HFFc6 (cell line): ENCODE data around the gene ST8SIA5. TPM values are rescaled to one million over a fixed set of nuclear protein-coding genes. Genes with fewer than 3 reads are reported as not detected.

Experiments used
- DNase-seq: peaks from one replicate; pipeline ENCODE4 v3.0.0-alpha.2; 2018
- H3K27ac Mint-ChIP-seq: 2 replicates; pipeline ENCODE4 v1.8.0; 2020; ENCODE audit warnings: mild to moderate bottlenecking, mixed read lengths
- H3K27me3 Mint-ChIP-seq: 2 replicates; pipeline ENCODE4 v1.8.0; 2021; ENCODE audit warnings: mild to moderate bottlenecking, moderate library complexity, mixed read lengths; ENCODE audit not compliant: insufficient read depth
- H3K36me3 Mint-ChIP-seq: 2 replicates; pipeline ENCODE4 v1.8.0; 2021; ENCODE audit warnings: low read depth, mixed read lengths
- H3K4me1 Mint-ChIP-seq: 2 replicates; pipeline ENCODE4 v1.8.0; 2020; ENCODE audit warnings: low read depth, mixed read lengths
- H3K4me3 Mint-ChIP-seq: 2 replicates; pipeline ENCODE4 v1.8.0; 2020; ENCODE audit warnings: mild to moderate bottlenecking, moderate library complexity, mixed read lengths
- H3K9me3 Mint-ChIP-seq: 2 replicates; pipeline ENCODE4 v1.8.0; 2020; ENCODE audit warnings: mild to moderate bottlenecking, mixed read lengths
- total RNA-seq, 6 experiments: library from RNA; stranded (reverse); fragmentation: NEBNext Ultra II Directional; extraction: Animal tissue kit (Norgen Biotek cat#: 25700); gene quantifications; 2 replicates in 1 of 6; 3 replicates in 5 of 6; pipeline ENCODE4 v1.2.3, GENCODE V29; 2021
- TF ChIP-seq, protein P1 (sequence below): fragments of 200-600 bp; sonication (generic); IDR thresholded peaks from 2 replicates; pipeline ENCODE4 v1.5.0; 2021; ENCODE audit warnings: antibody characterized with exemption, mild to moderate bottlenecking

Gene ST8SIA5
- total RNA-seq, 6 experiments from 2014 or later = 0.23 TPM; not detected in 5

DNA sequence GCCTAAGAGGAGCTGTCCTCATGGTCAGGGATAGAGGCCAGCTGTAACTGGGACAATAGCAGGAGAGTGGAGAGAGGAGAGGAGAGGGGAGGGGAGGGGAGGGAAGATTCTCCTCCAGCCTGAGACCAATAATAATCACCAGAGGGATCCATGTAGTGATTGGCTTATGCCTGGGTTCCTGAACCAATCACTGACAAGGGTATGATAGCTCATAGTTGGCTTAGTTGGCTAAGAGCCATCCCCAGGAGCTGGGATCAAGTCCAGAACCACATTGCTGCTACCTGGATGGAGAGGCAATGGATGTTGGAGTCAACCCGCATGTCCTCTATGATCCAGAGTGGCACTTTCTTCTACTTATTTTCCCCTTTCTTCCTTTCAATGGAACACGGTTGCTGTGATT is 7.7 kb upstream of the ST8SIA5 start:
- Mint-ChIP-seq H3K4me1 (no peaks in the 10 kb centered on the region), H3K4me3 (no peak overlapping the region), H3K27ac (no peak overlapping the region), H3K27me3 (peaks cover 28% of the 10 kb centered on the region), H3K36me3 (no peaks in the 10 kb centered on the region), H3K9me3 (no peaks in the 10 kb centered on the region)
- no peak for DNase-seq
- TF ChIP-seq, protein P1, sequence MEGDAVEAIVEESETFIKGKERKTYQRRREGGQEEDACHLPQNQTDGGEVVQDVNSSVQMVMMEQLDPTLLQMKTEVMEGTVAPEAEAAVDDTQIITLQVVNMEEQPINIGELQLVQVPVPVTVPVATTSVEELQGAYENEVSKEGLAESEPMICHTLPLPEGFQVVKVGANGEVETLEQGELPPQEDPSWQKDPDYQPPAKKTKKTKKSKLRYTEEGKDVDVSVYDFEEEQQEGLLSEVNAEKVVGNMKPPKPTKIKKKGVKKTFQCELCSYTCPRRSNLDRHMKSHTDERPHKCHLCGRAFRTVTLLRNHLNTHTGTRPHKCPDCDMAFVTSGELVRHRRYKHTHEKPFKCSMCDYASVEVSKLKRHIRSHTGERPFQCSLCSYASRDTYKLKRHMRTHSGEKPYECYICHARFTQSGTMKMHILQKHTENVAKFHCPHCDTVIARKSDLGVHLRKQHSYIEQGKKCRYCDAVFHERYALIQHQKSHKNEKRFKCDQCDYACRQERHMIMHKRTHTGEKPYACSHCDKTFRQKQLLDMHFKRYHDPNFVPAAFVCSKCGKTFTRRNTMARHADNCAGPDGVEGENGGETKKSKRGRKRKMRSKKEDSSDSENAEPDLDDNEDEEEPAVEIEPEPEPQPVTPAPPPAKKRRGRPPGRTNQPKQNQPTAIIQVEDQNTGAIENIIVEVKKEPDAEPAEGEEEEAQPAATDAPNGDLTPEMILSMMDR = no peak

DNA sequence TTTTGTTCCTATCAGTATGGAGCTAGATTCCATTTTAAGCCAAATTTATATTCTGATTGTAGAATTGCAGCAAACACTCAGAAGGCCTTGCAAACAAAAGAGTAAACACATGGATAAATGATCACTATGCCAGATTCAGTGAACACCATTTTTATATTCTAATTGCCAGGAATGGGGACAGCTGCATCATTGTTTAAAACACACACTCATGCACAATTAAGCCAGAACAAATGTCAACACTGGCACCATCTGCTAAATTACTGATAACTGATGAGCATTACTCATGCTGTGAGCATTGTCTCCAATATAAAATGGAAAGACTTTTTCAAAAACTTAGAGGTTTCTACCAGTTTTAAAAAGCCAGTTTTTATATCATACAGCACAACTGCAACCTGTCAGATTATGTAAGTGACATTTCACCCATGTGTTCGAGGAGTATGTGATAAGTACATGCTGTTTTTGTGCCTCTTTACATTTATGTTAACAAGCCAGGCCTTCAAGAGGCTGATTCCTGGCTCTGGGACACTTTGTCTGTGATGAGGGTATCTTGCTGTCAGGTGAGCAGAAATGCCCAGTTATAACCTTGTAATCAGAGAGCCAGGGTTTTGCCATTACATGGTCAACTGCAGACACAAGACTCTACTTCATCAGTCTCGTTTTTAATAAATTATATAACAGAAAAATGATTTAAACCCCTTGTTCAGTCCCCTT is 4.4 kb upstream of the ST8SIA5 start:
- H3K27ac Mint-ChIP-seq = no peak overlapping the region
- no peaks in the 10 kb centered on the region for H3K36me3 Mint-ChIP-seq
- H3K4me3 Mint-ChIP-seq = no peak overlapping the region
- peaks cover 27% of the 10 kb centered on the region for H3K27me3 Mint-ChIP-seq
- no peaks in the 10 kb centered on the region for H3K9me3 Mint-ChIP-seq
- H3K4me1 Mint-ChIP-seq = no peaks in the 10 kb centered on the region; the same call in 1 of the 2 replicates
- TF ChIP-seq, protein P1 = no peak
- DNase-seq = no peak

DNA sequence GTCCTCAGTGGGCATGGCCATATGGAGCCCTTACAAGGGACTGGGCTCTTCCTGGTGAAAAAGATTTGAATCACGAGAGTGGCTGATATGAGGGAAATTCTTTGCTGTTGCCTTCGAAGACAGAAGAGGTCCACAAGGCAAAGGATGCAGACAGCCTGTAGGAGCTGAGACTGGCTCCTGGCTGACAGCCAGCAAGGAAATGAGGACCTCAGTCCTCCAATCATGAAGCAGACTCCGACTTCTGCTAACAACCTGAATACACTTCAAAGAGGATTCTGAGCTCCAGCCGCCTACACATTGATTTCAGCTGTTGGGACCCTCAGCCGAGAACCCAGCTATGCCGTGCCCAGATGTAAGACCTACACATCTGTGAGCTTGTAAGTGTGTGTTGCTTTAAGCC is 3.0 kb upstream of the ST8SIA5 start:
- Mint-ChIP-seq H3K27ac (no peak overlapping the region), H3K4me3 (no peak overlapping the region), H3K9me3 (no peaks in the 10 kb centered on the region), H3K36me3 (no peaks in the 10 kb centered on the region), H3K4me1 (no peaks in the 10 kb centered on the region; the same call in 1 of the 2 replicates), H3K27me3 (peaks cover 39% of the 10 kb centered on the region)
- DNase-seq = no peak
- TF ChIP-seq, protein P1 = no peak

DNA sequence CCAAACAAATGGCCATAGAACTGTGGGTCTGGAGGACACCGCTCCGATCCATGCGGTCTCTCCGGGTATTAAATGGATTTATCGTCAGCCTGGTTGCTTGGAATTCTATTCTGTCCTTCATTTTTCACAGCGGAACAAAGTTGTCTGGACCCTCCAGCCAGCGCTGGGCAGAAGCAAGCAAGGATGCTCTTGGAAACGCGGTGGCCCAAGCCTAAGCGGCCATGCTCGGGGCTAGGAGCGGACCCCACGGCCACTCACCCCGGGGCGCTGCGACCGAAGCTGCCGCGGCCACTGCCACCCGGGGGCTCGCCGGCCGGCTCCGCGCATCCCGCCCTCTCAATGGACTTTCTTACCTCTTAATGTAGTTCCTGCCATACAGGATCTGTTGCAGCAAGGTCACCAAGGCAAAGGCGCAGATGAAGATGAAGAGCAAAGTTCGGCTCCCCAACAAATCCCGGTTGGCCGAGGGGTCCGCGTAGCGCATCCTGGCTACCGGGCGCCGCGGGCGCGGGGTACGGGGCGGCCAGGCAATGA is 761 bp downstream of the ST8SIA5 start:
- Mint-ChIP-seq H3K4me3 (no peak overlapping the region), H3K27me3 (peaks cover 48% of the 10 kb centered on the region), H3K4me1 (no peaks in the 10 kb centered on the region; the same call in 1 of the 2 replicates), H3K27ac (no peak overlapping the region), H3K36me3 (no peaks in the 10 kb centered on the region), H3K9me3 (no peaks in the 10 kb centered on the region)
- TF ChIP-seq, protein P1 = no peak
- DNase-seq = no peak

DNA sequence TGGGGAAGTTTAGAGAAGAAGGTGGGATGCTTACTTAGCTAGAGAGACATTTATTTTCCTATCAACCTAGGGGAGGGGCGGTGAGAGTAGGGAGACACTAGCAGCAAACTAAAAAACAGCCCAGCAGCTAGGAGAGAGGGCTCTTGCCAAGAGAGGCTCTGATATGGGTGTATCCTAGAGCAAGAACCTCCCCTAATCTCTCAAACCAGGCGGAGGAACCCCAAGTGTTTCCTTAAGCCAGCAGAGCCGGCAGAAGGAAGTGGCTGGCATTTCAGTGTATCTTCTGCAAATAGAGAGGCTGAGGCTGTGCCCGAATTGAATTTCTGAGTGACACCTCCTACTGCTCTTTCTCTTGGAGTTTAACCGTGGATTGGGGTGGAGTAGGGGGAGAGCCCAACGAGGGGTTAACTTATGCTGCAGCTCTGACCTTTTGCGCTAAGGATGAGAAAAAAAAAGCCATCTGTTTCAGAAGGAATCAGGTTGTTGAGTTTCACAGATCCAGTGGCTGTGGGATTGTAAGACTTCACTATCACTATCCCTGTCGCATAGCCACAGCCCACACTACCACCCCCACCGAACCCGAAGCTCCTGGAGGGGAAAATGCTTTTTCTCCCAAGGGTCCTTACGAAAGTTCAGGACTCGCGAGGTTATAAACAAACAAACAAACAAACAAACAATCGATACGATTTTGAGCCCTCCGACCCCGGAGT is 1.4 kb downstream of the ST8SIA5 start:
- no peak for DNase-seq
- Mint-ChIP-seq H3K9me3 (no peaks in the 10 kb centered on the region), H3K36me3 (no peaks in the 10 kb centered on the region), H3K27ac (no peak overlapping the region), H3K4me1 (no peaks in the 10 kb centered on the region; the same call in 1 of the 2 replicates), H3K4me3 (no peak overlapping the region), H3K27me3 (peaks cover 50% of the 10 kb centered on the region)
- TF ChIP-seq, protein P1 = no peak
